ENCODE measurements around the gene MYOF.

GRCh38 chr10:93417266-93417665 is 64.9 kb downstream of the MYOF start:
- TF ChIP-seq CTCF (IDR thresholded peaks at IDR 0.05) (no peak), POLR2A (IDR thresholded peaks at IDR 0.05) (no peak), POLR2AphosphoS5 (IDR thresholded peaks at IDR 0.05) (no peak)
